Medulla oblongata (tissue), 1 donor: Measurements from ENCODE around the gene TIPRL.
"Not testable (repeated sequence)": the region's sequence is repeated elsewhere in the genome, so short reads cannot be mapped to it uniquely, and the experiment has no call there.

ENCODE experiments used
- DNase-seq: peaks from one replicate; pipeline ENCODE4 v3.0.0-alpha.2; 2015; ENCODE audit errors: extremely low spot score

Gene TIPRL

GRCh38 chr1:168178638-168179437 lies at the start of gene TIPRL:
TSS of gene TIPRL (plus strand) at chr1:168178962. CDS start at chr1:168179078, 116 bp downstream.
- DNase-seq, result peak; percentile 97

DNA sequence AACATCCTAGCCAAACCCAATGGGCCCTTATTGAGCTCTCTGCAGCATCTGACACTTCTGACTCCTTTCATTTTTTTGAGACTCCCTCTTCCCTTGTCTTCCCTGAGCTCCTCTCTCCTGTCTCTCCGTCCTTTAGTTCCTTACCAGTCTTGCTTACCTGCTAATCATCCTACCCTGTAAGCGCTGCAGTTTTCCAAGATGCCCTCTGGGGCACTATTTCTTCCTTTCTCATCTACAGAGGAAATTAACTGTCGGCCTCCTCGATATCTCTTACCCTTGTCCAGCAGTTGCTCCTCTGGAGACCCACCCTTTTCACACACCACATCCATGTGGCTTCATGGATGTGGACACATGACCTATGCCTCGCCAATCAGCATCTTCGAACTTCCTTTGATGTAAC lies 48.8 kb upstream of the TIPRL start:
- no peak for DNase-seq

GRCh38 chr1:168134132-168134531 lies 44.6 kb upstream of the TIPRL start:
- no peak for DNase-seq

DNA sequence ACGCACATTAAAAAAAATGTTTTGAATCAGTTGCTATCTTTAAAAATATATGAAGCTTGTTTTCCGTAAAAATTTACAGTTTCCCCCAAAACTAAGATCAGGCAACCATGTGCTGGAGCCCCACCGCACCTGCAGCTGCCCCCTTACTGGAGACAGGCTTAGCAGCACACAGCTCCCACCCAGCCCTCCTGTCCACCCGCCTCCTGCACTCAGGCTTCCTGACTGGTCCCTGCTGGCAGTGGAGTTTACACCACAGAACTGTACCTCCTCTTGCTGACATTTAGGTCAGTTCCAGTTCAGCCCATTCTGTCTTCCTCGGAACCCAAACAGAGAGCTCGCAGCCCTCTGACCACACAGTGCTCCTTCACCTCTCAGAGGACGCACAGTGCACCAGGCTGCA lies 44.1 kb upstream of the TIPRL start:
- DNase-seq, result no peak

DNA sequence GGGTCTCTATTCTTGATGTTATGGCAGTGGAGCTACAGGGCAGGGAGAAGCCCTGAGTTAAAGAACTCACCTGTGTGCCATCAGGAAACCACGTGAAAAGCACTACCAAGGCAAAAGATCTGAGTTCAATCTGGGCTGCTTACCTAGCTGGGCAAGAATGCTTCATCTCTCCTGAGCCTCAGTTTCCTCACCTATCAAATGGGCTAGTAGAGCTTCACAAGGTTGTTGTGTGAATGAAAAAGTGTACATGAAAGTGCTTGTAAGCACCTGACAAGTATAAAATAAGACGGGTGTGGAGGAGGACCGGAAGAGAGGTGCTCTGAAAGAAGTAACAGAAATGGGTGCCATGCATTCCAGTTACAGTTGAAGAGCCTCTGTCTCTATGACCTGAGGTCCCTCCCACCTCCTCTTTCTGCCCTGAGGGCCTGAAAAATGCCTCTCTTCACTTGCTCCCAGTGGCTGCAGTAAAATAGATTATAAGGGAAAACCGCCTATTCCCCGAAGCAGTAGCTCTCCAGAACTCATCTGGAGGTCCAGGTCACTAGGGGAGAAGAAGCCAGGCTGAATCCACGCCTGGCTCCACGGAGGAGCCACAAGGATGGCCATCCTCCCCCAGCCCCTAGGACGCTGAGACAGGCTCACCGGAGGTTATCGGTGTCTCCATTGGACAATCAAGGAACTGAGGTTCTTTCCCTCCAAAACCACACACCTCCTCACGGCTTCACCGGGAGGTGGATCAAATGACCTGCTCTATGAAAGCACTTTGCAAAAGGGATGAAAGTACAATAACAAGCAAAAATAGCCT lies 43.4 kb upstream of the TIPRL start:
- no peak for DNase-seq

DNA sequence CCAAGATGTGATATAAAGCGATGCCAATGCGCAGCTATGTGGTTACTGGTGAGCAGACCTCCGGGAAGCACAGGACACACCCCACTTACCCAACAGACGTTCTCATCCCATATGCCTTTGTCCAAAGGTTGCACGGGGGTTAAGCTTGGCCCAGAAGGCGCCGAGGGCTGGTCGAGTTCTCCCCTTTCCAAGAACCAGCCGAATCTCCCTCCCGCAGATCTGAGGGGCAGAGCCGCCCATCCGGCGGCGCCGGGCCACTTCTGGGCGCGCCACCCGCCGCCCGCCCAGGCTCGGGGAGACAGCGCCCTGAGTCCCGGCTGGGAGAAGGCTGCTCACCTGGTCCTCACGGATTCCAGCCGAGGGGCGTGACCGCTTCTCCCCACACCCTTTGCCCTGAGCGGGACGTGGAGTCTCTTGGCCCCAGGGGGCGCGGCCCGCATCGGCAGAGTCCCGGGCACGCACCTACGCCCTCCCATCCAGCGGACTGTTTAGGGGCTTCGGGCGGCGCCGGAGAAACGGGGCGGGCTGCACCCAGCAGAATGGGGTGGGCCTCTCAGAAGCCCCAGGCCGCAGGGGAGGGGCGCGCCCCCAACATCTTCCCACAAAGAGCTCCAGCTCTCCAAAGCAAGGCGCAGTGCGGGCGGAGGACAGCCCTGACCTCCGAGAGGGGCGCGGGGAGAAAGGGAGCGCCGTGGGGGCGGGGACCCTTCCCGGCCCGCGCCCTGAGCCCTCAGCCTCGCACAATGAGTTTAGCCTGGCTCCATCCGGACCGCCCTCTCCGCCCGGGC lies 42.6 kb upstream of the TIPRL start:
- no peak for DNase-seq

DNA sequence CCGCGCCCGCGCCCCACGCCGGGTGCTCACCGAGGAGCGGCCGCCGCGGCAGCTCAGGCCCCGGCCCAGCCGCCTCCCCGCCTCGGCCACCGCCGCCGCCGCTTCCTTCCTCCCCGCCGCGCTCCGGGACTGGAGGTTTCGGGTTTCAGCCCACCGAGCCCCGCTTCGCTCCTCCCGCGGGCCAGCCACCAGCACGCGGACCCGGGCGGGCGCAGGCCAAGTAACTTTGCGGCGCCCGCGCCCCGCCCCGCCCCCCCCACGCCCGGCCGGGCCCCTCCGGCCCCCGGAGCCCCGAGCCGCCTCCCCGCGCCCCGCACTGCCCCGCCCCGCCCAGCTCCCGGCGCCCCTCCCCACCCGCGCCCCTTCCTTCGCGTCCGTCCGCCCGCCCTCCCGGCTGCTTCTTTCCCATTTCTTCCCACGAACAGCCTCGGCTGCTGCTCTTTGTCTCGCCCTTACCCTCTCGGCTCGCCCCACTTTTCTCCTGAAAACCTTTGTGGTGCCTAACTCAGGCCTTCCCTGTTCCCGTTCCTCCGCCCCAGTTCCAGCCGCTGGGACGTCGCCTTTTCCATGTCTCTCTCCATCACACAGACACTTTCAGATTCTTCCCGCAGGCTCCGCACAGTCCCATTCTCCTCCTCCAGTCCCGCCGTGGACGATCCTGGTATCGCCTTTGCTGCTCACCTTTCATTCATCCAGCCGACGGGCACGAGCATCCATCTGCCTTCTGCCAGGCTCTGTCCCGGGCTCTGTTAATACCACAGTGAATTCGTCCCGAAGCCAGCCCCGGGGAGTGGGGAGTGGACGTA lies 41.9 kb upstream of the TIPRL start, which contains the start of gene GPR161:
TSS of gene GPR161 (minus strand) at position 222 of the 806 bp plus-strand sequence. CDS start 32,080 bp downstream, outside the sequence.
- DNase-seq, result peak; percentile 15

DNA sequence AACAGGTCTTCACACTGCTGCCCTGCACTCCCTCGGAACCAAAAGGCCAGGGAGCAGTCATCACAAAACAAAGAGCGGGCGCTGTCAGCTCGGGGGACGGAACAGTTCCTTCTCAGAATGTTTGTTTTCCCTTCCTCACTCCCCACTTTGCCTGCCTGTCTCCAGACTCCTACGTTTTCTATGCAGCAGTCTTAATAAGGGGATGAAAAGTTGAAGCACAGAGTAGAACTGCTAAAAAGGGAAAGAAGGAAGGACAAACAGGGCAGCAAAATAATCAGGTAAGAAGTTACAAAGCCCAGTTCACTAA lies 41.3 kb upstream of the TIPRL start:
- DNase-seq, result peak; percentile 35

GRCh38 chr1:168138134-168138533 lies 40.6 kb upstream of the TIPRL start:
- DNase-seq, result no peak

DNA sequence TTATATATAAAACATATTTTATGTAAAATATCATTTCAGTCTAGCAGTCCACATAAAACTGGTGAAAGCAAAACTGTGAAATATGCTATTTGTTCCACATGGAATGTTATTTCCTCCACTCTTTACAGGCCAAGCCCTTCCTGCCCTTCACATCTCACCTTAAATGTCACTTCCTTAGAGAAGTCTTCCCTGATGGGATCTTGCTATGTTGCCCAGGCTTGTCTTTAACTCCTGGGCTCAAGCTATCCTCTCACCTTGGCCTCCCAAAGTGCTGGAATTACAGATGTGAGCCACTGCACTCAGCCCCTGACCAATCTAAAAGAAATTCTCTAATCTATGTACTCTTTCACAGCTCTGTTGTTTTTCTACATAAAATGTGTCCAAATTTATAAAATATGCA lies 39.7 kb upstream of the TIPRL start:
- no peak for DNase-seq

GRCh38 chr1:168141871-168142385 lies 36.8 kb upstream of the TIPRL start:
- no peak for DNase-seq

DNA sequence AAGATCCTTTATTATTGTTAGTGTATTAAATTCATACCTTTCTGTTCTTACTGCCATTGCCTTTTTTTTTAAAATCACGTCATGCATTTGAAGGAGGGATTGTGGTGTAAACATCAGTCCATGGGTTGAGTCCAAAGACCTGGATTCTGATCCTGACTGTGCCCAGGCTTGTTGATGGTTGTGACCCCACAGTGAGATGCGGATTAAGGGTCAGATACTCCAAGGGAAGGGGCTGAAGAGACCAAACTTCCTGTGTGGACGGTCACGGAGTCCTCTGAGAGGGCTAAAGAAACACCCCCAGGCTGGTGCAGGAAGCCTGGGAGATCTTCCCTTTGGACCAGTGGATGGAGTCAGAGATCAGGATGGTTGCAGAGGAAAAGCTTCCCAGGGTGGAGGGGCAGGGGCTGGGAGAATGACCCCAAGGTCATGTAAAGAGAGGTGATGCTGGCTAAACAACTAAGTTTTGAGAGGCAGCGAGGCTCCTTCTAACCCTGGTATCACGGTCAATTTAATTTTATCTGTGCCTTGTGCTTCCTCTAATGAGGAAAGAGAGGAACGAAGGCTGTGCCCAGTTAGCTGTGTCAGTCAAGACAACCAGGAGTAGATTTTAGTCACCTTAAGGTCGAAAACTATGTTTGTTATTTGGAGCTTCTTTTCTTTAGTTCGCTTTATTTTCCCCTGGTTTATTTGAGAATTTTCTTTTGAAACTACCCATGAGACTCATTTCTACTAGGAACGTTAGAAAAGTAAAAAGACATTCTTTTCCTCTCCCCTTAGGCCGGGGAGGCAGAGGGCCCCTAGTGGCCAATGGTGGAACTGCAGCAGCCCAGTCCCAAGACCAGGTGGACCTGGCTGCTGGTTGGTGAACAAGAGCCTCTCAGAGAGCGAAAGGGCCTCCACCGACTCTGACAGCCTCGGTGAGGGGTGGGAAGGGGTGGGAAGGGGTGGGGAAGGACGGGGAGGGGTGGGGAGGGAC lies 33.3 kb upstream of the TIPRL start:
- DNase-seq, result peak; percentile 89

- DNase-seq, result no peak
Observed at GRCh38 chr1:168146160-168146539, 32.6 kb upstream of the TIPRL start.

DNA sequence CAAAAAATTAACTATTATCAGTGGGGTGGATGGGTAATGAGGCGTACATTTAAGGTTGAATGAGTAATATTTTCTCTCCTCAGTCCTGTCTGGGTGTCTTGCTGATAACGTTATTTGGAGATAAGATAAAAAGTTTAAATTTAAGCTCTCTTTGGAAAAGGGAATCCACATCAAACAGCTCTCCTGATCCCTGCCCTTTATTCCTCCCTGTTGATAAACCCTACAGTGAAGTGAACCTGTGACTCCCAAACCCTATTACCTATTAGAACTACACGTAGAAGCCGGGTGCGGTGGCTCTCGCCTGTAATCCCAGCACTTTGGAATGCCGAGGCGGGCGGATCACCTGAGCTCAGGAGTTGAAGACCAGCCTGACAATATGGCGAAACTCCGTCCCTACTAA lies 32.1 kb upstream of the TIPRL start:
- DNase-seq, result no peak

DNA sequence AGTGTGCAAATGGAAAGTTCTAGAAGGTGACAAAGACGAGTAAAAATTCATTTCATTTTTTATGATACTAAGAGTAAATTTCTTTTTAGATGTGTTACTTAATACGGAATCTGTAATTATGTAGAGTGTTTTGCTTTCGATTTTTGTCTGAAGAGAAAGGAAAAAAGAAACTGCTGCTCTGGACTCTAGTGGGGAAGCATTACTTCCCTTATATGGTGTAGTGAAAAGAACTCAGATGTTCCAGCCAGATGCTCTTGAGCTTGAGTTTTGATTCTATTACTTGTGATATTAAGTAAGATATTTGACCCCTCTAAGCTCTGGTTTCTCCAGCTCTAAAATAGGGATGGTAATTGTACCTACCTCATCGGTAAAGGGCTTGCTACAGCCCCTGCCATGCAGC lies 29.8 kb upstream of the TIPRL start:
- peak; percentile 28 for DNase-seq

DNA sequence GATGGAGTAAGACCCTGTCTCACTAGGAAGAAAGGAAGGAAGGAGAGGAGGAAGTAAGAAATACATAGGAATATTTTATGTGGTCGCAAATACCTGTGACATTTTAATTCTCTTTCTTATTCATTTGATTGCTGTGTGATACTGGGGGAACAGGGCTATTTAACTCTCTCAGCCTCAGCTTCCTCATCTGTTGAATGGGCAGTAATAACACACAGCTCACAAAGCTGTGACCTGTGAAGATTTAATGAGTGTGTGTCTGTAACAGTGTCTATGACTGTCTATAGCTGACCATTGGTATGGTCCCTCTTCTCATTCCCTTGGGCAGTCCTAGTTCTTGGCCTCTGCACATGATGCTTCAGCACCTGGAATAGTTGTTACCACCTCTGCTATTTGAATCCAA lies 28.5 kb upstream of the TIPRL start:
- no peak for DNase-seq

DNA sequence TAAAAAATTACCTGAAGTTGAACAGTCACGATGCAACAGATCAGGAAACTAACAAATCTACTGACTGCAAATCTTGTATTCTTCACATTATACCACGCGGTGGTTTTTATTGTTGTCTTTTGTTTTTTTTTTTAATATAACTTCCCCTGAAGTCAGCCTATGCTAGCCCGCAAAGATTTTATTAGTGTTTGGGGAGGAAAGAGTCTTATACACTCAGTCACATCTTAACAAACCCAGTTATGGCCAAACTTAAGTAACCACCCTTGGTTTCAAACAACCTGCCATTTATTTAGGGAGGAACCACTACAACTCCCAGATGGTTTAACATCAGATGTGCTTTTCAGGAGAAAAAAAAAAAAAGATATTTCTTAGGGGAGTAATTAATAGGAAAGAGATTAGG lies 26.8 kb upstream of the TIPRL start:
- DNase-seq, result no peak

GRCh38 chr1:168154707-168155106 lies 24.1 kb upstream of the TIPRL start:
- DNase-seq, result not testable (repeated sequence)

GRCh38 chr1:168155910-168156309 lies 22.9 kb upstream of the TIPRL start:
- DNase-seq, result no peak

GRCh38 chr1:168157638-168158037 lies 21.1 kb upstream of the TIPRL start:
- DNase-seq, result no peak
